Ramos (cell line): ENCODE measurements around the gene MACROH2A2.
"Not testable (repeated sequence)": the region's sequence is repeated elsewhere in the genome, so short reads cannot be mapped to it uniquely, and the experiment has no call there.

Experiments
- in situ Hi-C: fragments of 300-500 bp; cut with MboI; formaldehyde crosslinking; loops from one replicate; pipeline ENCODE4 v1.14.3; 2022; ENCODE audit warnings: low sequenced_read_pairs; ENCODE audit not compliant: unreplicated experiment

Gene MACROH2A2

DNA sequence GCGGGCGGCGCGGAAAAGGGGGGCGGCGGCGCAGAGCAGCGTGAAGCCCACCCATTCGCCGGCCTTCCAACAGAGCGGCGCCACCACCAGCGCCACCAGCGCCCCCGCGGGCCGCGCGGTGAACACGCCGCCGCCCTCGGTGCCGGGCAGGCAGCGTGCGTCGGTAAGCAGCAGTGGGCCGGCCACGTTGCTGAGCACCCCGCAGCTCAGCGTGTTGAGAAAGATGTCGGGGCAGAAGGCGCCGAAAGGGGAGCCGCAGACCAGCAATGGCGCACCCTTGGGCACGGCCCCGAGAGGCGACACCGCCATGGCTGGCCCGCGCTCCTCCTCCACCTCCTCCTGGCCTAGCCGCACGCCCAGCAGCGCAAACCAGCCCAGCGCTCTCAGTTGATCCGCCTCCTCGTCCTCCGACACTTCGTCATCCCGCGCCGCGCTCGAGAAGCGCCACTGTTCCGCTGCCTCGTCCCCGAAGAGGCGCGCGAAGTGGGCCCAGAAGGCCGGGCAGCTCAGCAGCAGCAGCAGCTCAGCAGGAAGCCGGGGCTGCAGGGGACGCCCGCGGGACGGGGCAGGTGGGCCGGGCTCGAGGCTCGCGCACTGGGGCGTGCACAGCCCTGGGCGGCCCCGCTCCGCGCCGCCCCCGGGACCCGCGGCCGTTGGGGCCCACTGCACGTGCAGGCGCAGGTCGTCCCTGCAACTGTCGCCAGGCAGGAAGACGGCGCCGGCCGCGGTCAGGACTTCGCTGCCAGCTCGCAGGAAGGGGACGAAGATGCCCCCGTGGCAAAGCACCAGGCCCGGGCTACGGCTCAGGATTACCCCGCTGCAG is 93.2 kb downstream of the MACROH2A2 start:
- in situ Hi-C loops, result no loop called here

DNA sequence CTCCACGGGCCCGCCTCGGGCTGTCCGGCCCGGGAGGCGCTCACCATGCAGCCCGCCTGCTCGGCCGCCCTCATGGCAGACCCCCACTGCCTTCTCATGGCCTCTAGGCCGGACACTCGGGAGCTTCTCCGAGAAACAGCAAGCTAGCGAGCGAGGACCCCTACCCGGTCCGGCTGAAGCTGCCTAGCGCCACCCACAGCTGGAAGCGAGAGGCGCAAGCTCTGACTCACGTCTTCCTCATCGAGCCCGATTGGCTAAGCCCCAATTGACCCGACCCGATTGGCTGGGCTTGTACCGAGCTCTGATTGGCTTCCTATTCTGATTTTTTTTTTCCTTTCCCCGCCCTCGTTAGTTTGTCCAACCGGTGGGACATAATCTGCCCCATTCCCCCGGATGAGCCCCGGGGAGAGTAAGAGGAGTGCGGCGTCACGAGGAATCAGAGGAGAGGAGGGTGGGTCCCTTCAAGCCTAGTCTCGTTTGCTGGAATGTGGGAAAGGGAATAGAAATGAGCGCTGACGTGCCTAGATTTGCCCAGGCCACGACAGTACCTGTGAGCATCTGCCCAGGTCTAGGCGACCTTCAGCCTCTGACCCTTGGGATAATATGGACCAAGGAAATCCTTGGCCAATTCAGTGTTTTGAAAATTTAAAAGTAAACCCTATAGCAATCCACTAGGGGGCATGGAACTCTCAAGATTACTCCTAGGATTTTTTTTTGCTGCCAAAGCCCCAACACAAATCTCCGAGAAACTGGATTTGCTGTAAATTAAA is 94.0 kb downstream of the MACROH2A2 start, which contains the start of gene TYSND1:
TYSND1 (minus strand) TSS at position 212 of the 770 bp plus-strand sequence; CDS start at position 98, 114 bp downstream.
- in situ Hi-C loops, result no loop called here

DNA sequence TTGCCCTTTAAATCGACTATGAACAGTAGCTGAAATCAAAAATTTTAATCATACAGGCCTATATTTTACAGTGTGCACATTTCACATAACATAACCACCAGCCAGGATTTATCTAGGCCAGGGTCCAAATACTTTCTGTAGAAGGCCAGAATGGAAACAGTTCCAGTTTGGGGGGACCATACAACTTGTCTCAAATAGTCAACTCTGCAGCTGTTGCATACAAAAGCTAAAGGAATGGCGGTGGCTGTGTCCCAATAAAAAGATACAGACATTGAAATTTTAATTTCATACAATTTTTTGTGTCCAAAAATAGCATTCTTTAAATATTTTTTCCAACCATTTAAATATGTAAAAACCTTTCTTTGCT is 94.6 kb downstream of the MACROH2A2 start:
- in situ Hi-C loops, result no loop called here

DNA sequence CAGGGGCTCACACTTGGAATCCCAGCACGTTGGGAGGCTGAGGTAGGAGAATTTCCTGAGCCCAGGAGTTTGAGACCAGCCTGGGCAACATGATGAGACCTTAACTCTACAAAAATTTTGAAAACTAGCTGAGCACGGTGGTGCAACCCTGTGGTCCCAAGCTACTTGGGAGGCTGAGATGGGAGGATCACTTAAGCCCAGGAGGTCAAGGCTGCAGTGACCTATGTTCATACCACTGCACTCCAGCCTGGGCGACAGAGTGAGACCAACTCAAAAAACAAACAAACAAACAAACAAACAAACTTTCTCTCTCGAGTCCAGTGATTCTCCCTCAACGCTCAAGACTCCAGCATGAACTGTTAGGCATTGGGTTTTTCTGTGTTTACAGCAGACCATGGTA is 95.9 kb downstream of the MACROH2A2 start:
- in situ Hi-C loops, result no loop called here

DNA sequence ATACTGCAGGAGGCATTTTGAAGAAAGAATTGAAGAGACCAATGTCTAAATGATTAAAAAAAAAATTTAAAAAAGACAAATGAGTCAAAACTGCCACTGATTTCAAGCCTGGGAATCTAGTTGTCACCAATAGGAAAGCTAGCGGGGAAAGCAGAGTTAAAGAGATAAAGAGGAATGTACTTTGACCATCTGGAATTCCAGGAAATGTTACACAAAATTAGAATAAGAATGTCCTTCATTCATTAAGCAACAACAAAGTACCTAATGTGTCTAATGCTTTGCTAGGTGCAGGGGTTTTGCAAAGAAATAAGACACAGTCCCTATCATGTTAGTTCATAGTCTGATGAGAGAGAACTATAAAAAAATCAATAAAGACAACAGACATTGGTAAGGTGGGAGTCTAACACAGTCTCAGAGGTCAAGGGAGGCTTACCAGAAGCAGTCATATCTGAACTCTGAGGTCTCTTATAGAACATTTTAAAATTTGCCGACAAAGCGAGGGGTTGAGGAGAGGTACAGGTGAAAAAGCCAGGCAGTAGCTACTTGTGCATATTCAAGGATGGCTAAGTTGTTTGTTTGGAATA is 102.7 kb downstream of the MACROH2A2 start:
- in situ Hi-C loops, result no loop called here

DNA sequence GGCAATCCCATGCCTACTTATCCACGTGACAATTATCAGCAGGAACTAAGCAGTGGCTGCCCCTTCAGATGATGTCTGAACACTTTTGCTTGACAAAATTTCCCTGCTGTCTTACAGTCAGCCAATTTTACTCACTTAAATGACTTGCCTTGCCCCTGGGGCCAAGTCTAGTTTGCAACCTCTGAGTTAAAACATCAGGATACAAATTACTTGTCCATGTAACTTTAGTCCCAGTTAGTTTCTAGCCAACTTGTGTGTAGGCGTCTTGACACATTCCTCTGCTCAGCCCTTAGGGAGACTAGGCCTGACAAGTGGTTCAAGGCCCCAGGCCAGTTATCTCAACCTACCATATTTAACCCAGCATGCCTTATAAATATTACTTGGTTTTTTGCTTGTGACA is 105.5 kb downstream of the MACROH2A2 start:
- in situ Hi-C loops, result no loop called here

DNA sequence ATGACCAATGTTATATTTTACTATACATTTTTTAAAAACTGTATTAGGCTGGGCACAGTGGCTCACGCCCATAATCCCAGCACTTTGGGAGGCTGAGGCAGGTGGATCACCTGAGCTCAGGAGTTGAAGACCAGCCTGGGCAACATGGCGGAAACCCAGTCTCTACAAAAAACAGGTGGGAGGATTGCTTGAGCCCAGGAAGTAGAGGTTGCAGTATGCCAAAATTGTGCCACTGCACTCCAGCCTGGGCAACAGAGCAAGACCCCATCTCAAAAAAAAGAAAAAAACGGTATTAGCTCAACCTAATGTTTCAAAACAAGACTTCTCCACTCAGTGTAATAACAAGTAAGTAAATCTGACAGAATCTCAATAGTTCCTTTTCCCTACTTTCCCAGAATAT is 106.7 kb downstream of the MACROH2A2 start:
- in situ Hi-C loops, result not testable (repeated sequence)

DNA sequence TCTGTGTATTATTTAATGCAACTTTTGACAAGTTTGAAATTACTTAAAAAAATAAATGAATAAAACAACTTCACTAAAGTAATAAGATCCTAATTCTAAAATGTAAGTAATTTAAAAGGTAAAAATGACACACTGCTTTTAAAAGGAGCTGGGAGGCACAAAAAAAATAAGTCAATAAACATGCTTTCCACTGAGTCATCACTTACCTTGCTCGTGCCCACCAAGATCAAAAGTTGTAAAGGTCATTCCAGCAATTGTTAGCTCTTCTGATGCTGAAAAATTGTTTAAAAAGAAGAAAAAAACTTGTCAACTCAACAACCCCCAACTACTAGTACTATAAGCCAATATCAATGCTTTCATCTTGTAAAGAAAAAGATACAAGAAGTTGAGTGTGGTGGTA is 108.2 kb downstream of the MACROH2A2 start:
- in situ Hi-C loops, result no loop called here
